ENCODE results near the gene KLF13.

DNA sequence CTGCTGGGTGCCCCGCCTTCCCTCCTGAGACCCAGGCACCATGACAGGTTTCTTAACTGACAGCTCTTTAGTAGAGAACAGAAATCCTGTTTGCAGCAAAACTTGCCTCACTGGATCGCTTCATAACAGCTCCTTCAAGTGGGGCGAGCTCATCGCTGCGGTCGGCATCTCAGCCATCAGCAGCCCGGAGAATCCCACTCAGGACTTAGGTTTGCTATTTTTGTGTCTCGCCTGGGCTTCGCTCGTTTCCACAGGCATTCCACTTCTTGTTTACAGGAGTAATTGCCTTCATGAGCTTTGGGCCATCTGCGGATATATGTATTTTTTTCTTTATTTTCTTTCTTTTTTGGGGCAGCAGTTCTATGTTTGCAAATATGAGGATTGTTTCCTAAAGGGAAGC lies 15.7 kb downstream of the KLF13 start:
- TF ChIP-seq CTCF (IDR thresholded peaks at IDR 0.05; ENCODE audit: insufficient read depth, low read length), result no peak
- no peak for TF ChIP-seq GABPA (IDR thresholded peaks at IDR 0.05; ENCODE audit: low read depth)
- TF ChIP-seq POLR2AphosphoS5 (IDR thresholded peaks at IDR 0.05; ENCODE audit: low read depth), result no peak

Data from HL-60 (cell line).